ENCODE measurements around the gene SOHLH1.

Gene SOHLH1

GRCh38 chr9:135661816-135662560 is 37.3 kb downstream of the SOHLH1 start:
- no peak for DNase-seq (ENCODE audit: low read depth)

GRCh38 chr9:135660407-135660806 is 38.9 kb downstream of the SOHLH1 start:
- DNase-seq (ENCODE audit: low read depth), result no peak

GRCh38 chr9:135659252-135659651 is 40.0 kb downstream of the SOHLH1 start:
- no peak for DNase-seq (ENCODE audit: low read depth)

GRCh38 chr9:135657416-135657815 is 41.9 kb downstream of the SOHLH1 start:
- DNase-seq (ENCODE audit: low read depth), result no peak

GRCh38 chr9:135655317-135655716 is 44.0 kb downstream of the SOHLH1 start:
- DNase-seq (ENCODE audit: low read depth), result no peak

- no peak for DNase-seq (ENCODE audit: low read depth)
These were observed 48.9 kb downstream of the SOHLH1 start for GRCh38 chr9:135650408-135650807.

GRCh38 chr9:135649508-135649907 is 49.8 kb downstream of the SOHLH1 start:
- no peak for DNase-seq (ENCODE audit: low read depth)

GRCh38 chr9:135648494-135649410 is 50.5 kb downstream of the SOHLH1 start:
- no peak for DNase-seq (ENCODE audit: low read depth)

- DNase-seq (ENCODE audit: low read depth), result peak; percentile 2
These were observed 51.4 kb downstream of the SOHLH1 start for GRCh38 chr9:135647884-135648283.

- DNase-seq (ENCODE audit: low read depth), result no peak
These were observed 54.6 kb downstream of the SOHLH1 start for GRCh38 chr9:135644631-135645218.

All from amniotic epithelial cell (primary cell).